GM18519 (cell line): ENCODE data around the gene NME7.
A peak's percentile ranks its signal among the peaks of the same experiment; 100 is the strongest.

ENCODE experiments used
- ATAC-seq: cut with Tn5 transposase; IDR thresholded peaks from one replicate; pipeline ENCODE4 v1.9.1; 2021; ENCODE audit warnings: mild to moderate bottlenecking, moderate library complexity; ENCODE audit not compliant: unreplicated experiment, low FRiP score

NME7 gene

GRCh38 chr1:169175461-169175860 is 192.1 kb downstream of the NME7 start:
- ATAC-seq = no peak

- ATAC-seq = no peak
Measured at GRCh38 chr1:169163059-169163458, 204.5 kb downstream of the NME7 start.

- peak; percentile 68 for ATAC-seq
Measured at GRCh38 chr1:169161496-169162194, 206.0 kb downstream of the NME7 start.

- ATAC-seq = no peak
Measured at GRCh38 chr1:169160845-169161495, 206.6 kb downstream of the NME7 start.

GRCh38 chr1:169156580-169156979 is 211.0 kb downstream of the NME7 start:
- no peak for ATAC-seq

- ATAC-seq = no peak
Measured at GRCh38 chr1:169155675-169156074, 211.9 kb downstream of the NME7 start.

GRCh38 chr1:169151338-169151837 is 216.2 kb downstream of the NME7 start:
- ATAC-seq = no peak

- no peak for ATAC-seq
Measured at GRCh38 chr1:169150641-169151337, 216.8 kb downstream of the NME7 start.

- no peak for ATAC-seq
Measured at GRCh38 chr1:169149555-169150286, 217.9 kb downstream of the NME7 start.

- ATAC-seq = no peak
Measured at GRCh38 chr1:169148472-169149252, 218.9 kb downstream of the NME7 start.

- no peak for ATAC-seq
Measured at GRCh38 chr1:169146576-169147214, 220.9 kb downstream of the NME7 start.

- ATAC-seq = no peak
Measured at GRCh38 chr1:169144941-169145626, 222.5 kb downstream of the NME7 start.

GRCh38 chr1:169143984-169144383 is 223.6 kb downstream of the NME7 start:
- no peak for ATAC-seq

GRCh38 chr1:169143346-169143745 is 224.3 kb downstream of the NME7 start:
- ATAC-seq = no peak

GRCh38 chr1:169142129-169142528 is 225.5 kb downstream of the NME7 start:
- ATAC-seq = no peak

GRCh38 chr1:169141356-169141755 is 226.2 kb downstream of the NME7 start:
- ATAC-seq = no peak

- peak; percentile 92 for ATAC-seq
Measured at GRCh38 chr1:169138866-169139670, 228.5 kb downstream of the NME7 start.

- ATAC-seq = no peak
Measured at GRCh38 chr1:169137357-169137756, 230.2 kb downstream of the NME7 start.
